IMR-90 (cell line): ENCODE measurements around the gene ARSB. TPM values are rescaled to one million over a fixed set of nuclear protein-coding genes. Genes with fewer than 3 reads are reported as not detected.

Experiments
- ATAC-seq: fragments of 200-7000 bp; cut with Tn5 transposase; 2 replicates; pipeline ENCODE4 v1.9.1; 2020; ENCODE audit warnings: low read depth, mild to moderate bottlenecking, moderate library complexity
- BruUV-seq: library from RNA; stranded (reverse); fragments of 400-500 nt; replicated peaks from 2 replicates; lab custom pipeline; 2021; lab: Mats Ljungman, UMichigan
- CTCF ChIA-PET: fragments of 300-600 bp; formaldehyde crosslinking; extraction: SDS; loops from one replicate; lab custom pipeline; 2021; ENCODE audit warnings: antibody characterized with exemption; lab: Yijun Ruan, JAX
- POLR2A ChIA-PET: fragments of 300-600 bp; sonication (Branson Sonifier 250); formaldehyde crosslinking; loops from one replicate; lab custom pipeline; 2022; ENCODE audit warnings: antibody characterized with exemption; ENCODE audit not compliant: unreplicated experiment; lab: Charles Lee
- DNase-seq: peaks from one replicate; pipeline ENCODE4 v3.0.0; 2013
- H2AFZ ChIP-seq: replicated peaks from 2 replicates; pipeline ENCODE3; 2013; ENCODE audit warnings: low read length, mild to moderate bottlenecking; ENCODE audit not compliant: poor library complexity
- H2AK5ac ChIP-seq: 2 replicates; pipeline ENCODE4 v1.6.1; 2013; ENCODE audit warnings: low read depth, low read length, inconsistent platforms
- H2AK9ac ChIP-seq: replicated peaks from 2 replicates; pipeline ENCODE3; 2013; ENCODE audit warnings: mild to moderate bottlenecking, low read depth, low read length, moderate library complexity; ENCODE audit not compliant: poor library complexity
- H2BK120ac ChIP-seq: 2 replicates; pipeline ENCODE4 v1.6.1; 2013; ENCODE audit warnings: low read depth, low read length, inconsistent platforms
- H2BK15ac ChIP-seq: 3 replicates; pipeline ENCODE4 v1.6.1; 2013; ENCODE audit warnings: low read depth, low read length, inconsistent platforms
- H2BK20ac ChIP-seq: 2 replicates; pipeline ENCODE4 v1.6.1; 2013; ENCODE audit warnings: low read depth, mild to moderate bottlenecking, inconsistent platforms, low read length, moderate library complexity
- H2BK5ac ChIP-seq: 2 replicates; pipeline ENCODE4 v1.6.1; 2013; ENCODE audit warnings: mild to moderate bottlenecking, low read depth, low read length, inconsistent platforms; ENCODE audit not compliant: poor library complexity, severe bottlenecking
- H3K14ac ChIP-seq: replicated peaks from 2 replicates; pipeline ENCODE4 v1.6.1; 2013; ENCODE audit warnings: low read depth, low read length, inconsistent platforms
- H3K18ac ChIP-seq: 2 replicates; pipeline ENCODE4 v1.6.1; 2013; ENCODE audit warnings: low read depth, low read length, control low read depth
- H3K23ac ChIP-seq: 2 replicates; pipeline ENCODE4 v1.6.1; 2013; ENCODE audit warnings: low read depth, low read length, inconsistent platforms
- H3K27ac ChIP-seq: 2 replicates; pipeline ENCODE4 v1.5.1; 2013; ENCODE audit warnings: mild to moderate bottlenecking, control low read depth, low read length; ENCODE audit not compliant: insufficient read depth
- H3K27me3 ChIP-seq: 2 replicates; pipeline ENCODE4 v1.6.1; 2013; ENCODE audit warnings: low read length; ENCODE audit not compliant: control insufficient read depth, insufficient read depth
- H3K36me3 ChIP-seq: 2 replicates; pipeline ENCODE4 v1.6.1; 2013; ENCODE audit warnings: low read length, mixed read lengths; ENCODE audit not compliant: control insufficient read depth, insufficient read depth
- H3K4ac ChIP-seq: 2 replicates; pipeline ENCODE4 v1.6.1; 2013; ENCODE audit warnings: low read depth, low read length, inconsistent platforms
- H3K4me1 ChIP-seq: 2 replicates; pipeline ENCODE4 v1.6.1; 2013; ENCODE audit warnings: low read length, mixed read lengths; ENCODE audit not compliant: control insufficient read depth, insufficient read depth
- H3K4me2 ChIP-seq: 2 replicates; pipeline ENCODE4 v1.6.1; 2013; ENCODE audit warnings: low read depth, mild to moderate bottlenecking, control low read depth, low read length, moderate library complexity
- H3K4me3 ChIP-seq: 2 replicates; pipeline ENCODE4 v1.5.1; 2013; ENCODE audit warnings: low read depth, mild to moderate bottlenecking, control low read depth, low read length, moderate library complexity; ENCODE audit not compliant: insufficient read depth
- H3K56ac ChIP-seq: 2 replicates; pipeline ENCODE4 v1.6.1; 2013; ENCODE audit warnings: low read length, inconsistent platforms; ENCODE audit not compliant: insufficient read depth; ENCODE audit errors: extremely low read depth
- H3K79me1 ChIP-seq, 2 experiments: 2 replicates each; pipeline ENCODE4 v1.6.1; 2013; ENCODE audit warnings: low read length in 2 of 2, inconsistent platforms in 1 of 2, low read depth in 1 of 2
- H3K9ac ChIP-seq: 2 replicates; pipeline ENCODE4 v1.6.1; 2013; ENCODE audit warnings: low read depth, low read length, control low read depth
- H3K9me1 ChIP-seq: 2 replicates; pipeline ENCODE4 v1.6.1; 2013; ENCODE audit warnings: low read length, inconsistent platforms; ENCODE audit not compliant: insufficient read depth
- H3K9me3 ChIP-seq: 2 replicates; pipeline ENCODE4 v1.6.1; 2013; ENCODE audit warnings: low read length; ENCODE audit not compliant: control insufficient read depth, insufficient read depth
- H4K20me1 ChIP-seq: 2 replicates; pipeline ENCODE4 v1.6.1; 2013; ENCODE audit warnings: low read length, inconsistent platforms; ENCODE audit not compliant: insufficient read depth
- H4K5ac ChIP-seq: 2 replicates; pipeline ENCODE4 v1.6.1; 2013; ENCODE audit warnings: mild to moderate bottlenecking, low read depth, low read length, control low read depth
- H4K8ac ChIP-seq, 2 experiments: 2 replicates each; pipeline ENCODE4 v1.6.1; 2013; ENCODE audit warnings: low read depth in 2 of 2, low read length in 2 of 2, control low read depth in 1 of 2, inconsistent platforms in 1 of 2
- H4K91ac ChIP-seq: 2 replicates; pipeline ENCODE4 v1.6.1; 2013; ENCODE audit warnings: low read depth, low read length, inconsistent platforms; ENCODE audit not compliant: insufficient read depth
- ELK1 ChIP-seq: fragments of 150-350 bp; IDR thresholded peaks from 2 replicates; pipeline ENCODE4 v1.6.1; 2016; ENCODE audit warnings: low read depth, mild to moderate bottlenecking, low read length, moderate library complexity, borderline replicate concordance
- FOS ChIP-seq: fragments of 150-350 bp; IDR thresholded peaks from 2 replicates; pipeline ENCODE4 v1.6.1; 2016; ENCODE audit warnings: low read depth, low read length
- MAZ ChIP-seq: IDR thresholded peaks from 2 replicates; pipeline ENCODE4 v1.6.1; 2012; ENCODE audit warnings: low read depth, mild to moderate bottlenecking, low read length, improper control_type of control experiment, moderate library complexity, borderline replicate concordance
- MXI1 ChIP-seq: IDR thresholded peaks from 2 replicates; pipeline ENCODE4 v1.6.1; 2012; ENCODE audit warnings: low read depth, mild to moderate bottlenecking, low read length, moderate library complexity, borderline replicate concordance
- RCOR1 ChIP-seq: IDR thresholded peaks from 2 replicates; pipeline ENCODE4 v1.6.1; 2012; ENCODE audit warnings: mild to moderate bottlenecking, low read length, improper control_type of control experiment; ENCODE audit not compliant: insufficient replicate concordance
- RFX5 ChIP-seq: IDR thresholded peaks from 2 replicates; pipeline ENCODE4 v1.8.0; 2012; ENCODE audit warnings: low read depth, mild to moderate bottlenecking, low read length, moderate library complexity
- SMC3 ChIP-seq: fragments of 150-350 bp; IDR thresholded peaks from 2 replicates; pipeline ENCODE4 v1.6.1; 2016; ENCODE audit warnings: low read depth, mild to moderate bottlenecking, antibody characterized with exemption, low read length, moderate library complexity
- whole genome bisulfite sequencing, 2 experiments: methylation state at CpG; one replicate each; pipeline versions ENCODE4 v1.1.5 to v1.1.7; 2013; ENCODE audit warnings: missing lambda C conversion rate in 2 of 2; ENCODE audit not compliant: insufficient read length in 1 of 2; ENCODE audit errors: extremely low coverage in 2 of 2; 5-methylcytosine and 5-hydroxymethylcytosine counted together
- dilution Hi-C: fragments of 300-500 bp; cut with HindIII; formaldehyde crosslinking; loops from one replicate; pipeline ENCODE4 v1.14.3; 2018; ENCODE audit warnings: low sequenced_read_pairs; ENCODE audit not compliant: unreplicated experiment
- in situ Hi-C: fragments of 300-500 bp; cut with MboI; formaldehyde crosslinking; loops from 3 replicates; pipeline ENCODE4 v1.14.3; 2019; ENCODE audit warnings: low sequenced_read_pairs, inconsistent platforms, mixed read lengths
- intact Hi-C: fragments of 100-400 bp; cut with micrococcal nuclease; formaldehyde crosslinking; loops from 2 replicates; pipeline ENCODE4 v1.10.0; 2022
- polyA plus RNA-seq, 3 experiments: library from polyadenylated mRNA; depleted of rRNA; stranded (reverse); fragments of >200 nt; gene quantifications; 2 replicates each; pipeline ENCODE4 v1.2.3, GENCODE V29; 2012; ENCODE audit warnings: low replicate concordance in 1 of 3
- total RNA-seq: library from RNA; depleted of rRNA; stranded (reverse); fragments of >200 nt; gene quantifications from 2 replicates; pipeline ENCODE4 v1.2.3, GENCODE V29; 2012
- TF ChIP-seq, protein P1 (sequence below): conservative IDR thresholded peaks from 2 replicates; pipeline ENCODE4 v1.5.1; 2012; ENCODE audit warnings: mild to moderate bottlenecking, low read depth, low read length, improper control_type of control experiment

The ARSB gene
- total and polyA plus RNA-seq, 2 of the 4 experiments (the other 2 are of a cell fraction): 16.0 to 16.3 TPM

DNA sequence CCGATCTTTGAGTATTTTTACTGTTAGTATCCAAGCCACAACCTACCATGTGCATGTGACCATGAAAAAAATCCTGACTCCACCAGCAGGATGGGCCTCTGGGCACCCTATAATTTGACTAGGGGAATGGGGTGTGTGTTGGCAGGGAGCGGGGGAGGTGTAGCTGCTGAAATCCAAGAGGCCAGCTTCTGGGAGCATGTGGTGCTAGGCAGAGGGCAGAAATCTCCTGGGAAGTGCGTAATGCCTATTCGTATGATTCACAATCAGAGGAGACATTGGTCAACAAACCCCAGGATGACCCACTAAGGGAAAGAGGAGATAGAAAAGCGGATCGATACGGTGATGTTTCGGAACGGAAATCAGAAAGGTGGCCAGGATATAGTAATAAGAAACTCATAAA is 149.9 kb downstream of the ARSB start:
- TF ChIP-seq MAZ: no peak
- TF ChIP-seq, protein P1, sequence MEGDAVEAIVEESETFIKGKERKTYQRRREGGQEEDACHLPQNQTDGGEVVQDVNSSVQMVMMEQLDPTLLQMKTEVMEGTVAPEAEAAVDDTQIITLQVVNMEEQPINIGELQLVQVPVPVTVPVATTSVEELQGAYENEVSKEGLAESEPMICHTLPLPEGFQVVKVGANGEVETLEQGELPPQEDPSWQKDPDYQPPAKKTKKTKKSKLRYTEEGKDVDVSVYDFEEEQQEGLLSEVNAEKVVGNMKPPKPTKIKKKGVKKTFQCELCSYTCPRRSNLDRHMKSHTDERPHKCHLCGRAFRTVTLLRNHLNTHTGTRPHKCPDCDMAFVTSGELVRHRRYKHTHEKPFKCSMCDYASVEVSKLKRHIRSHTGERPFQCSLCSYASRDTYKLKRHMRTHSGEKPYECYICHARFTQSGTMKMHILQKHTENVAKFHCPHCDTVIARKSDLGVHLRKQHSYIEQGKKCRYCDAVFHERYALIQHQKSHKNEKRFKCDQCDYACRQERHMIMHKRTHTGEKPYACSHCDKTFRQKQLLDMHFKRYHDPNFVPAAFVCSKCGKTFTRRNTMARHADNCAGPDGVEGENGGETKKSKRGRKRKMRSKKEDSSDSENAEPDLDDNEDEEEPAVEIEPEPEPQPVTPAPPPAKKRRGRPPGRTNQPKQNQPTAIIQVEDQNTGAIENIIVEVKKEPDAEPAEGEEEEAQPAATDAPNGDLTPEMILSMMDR: no peak
- no peak for TF ChIP-seq FOS
- no peak for TF ChIP-seq RFX5
- TF ChIP-seq RCOR1: no peak
- no peak for TF ChIP-seq ELK1
- no peak for TF ChIP-seq MXI1
- TF ChIP-seq SMC3: no peak
- Histone ChIP-seq H2AK5ac (no peak overlapping the region), H3K4me3 (no peak overlapping the region), H2BK5ac (no peak overlapping the region), H3K14ac (no peak overlapping the region), H4K5ac (no peak overlapping the region), H3K4ac (no peak overlapping the region), H3K27ac (no peak overlapping the region), H3K27me3 (no peaks in the 10 kb centered on the region), H2BK120ac (no peak overlapping the region), H3K23ac (no peak overlapping the region), H2BK20ac (no peak overlapping the region), H3K4me1 (peaks cover 10% of the 10 kb centered on the region), H2AK9ac (no peak overlapping the region), H4K20me1 (no peaks in the 10 kb centered on the region), H3K9me3 (no peaks in the 10 kb centered on the region), H3K9ac (no peak overlapping the region), H3K79me1 (no peaks in the 10 kb centered on the region; a peak in 2 of 4 replicates), H3K9me1 (peaks cover 6% of the 10 kb centered on the region), H3K18ac (no peak overlapping the region), H4K91ac (no peak overlapping the region), H2BK15ac (no peak overlapping the region), H3K36me3 (no peaks in the 10 kb centered on the region), H4K8ac (no peak overlapping the region), H3K4me2 (no peak overlapping the region), H2AFZ (no peak overlapping the region), H3K56ac (no peak overlapping the region)
- ATAC-seq (no peak), DNase-seq (no peak)
- dilution Hi-C loops: no loop called here
- ChIA-PET CTCF (no interaction called here), POLR2A (no interaction called here)
- BruUV-seq: no TSS peak
- intact Hi-C loops: loop anchor here (1.0 to 10.0 kb wide), 2 partner anchors 11 to 50 kb away; no protein-coding TSS in a partner anchor
- in situ Hi-C loops: no loop called here
- 100% methylated on average over 1 of the region's 9 CpGs; no CpG with 5 or more reads in 1 of the 2 experiments for WGBS, 2 experiments
